Fibroblast of lung (primary cell): Measurements from ENCODE around the gene APPBP2.

Experiments
- CTCF ChIP-seq, 2 donors: IDR thresholded peaks in 1 of 2; conservative IDR thresholded peaks in 1 of 2; 1 replicate in 1 of 2; 2 replicates in 1 of 2; pipeline ENCODE4 v1.5.1; 2011 to 2012; ENCODE audit warnings: low read length in 2 of 2, control low read depth in 1 of 2, inconsistent platforms in 1 of 2, low read depth in 1 of 2, mild to moderate bottlenecking in 1 of 2
- EZH2 ChIP-seq: IDR thresholded peaks from 2 replicates; pipeline ENCODE4 v1.5.1; 2012; ENCODE audit warnings: low read length, control low read depth, mild to moderate bottlenecking; ENCODE audit errors: missing control alignments

- TF ChIP-seq CTCF (conservative IDR thresholded peaks at IDR 0.05 in 1 of 2, IDR thresholded peaks at IDR 0.05 in 1 of 2; ENCODE audit: low read depth in 1 of 2, low read length in 2 of 2) (no peak), EZH2 (no peak)
Observed at GRCh38 chr17:60481604-60482003, 44.4 kb downstream of the APPBP2 start.
